GM18511 (cell line): ENCODE data around the gene OBP2A.

Experiments
- ATAC-seq: cut with Tn5 transposase; IDR thresholded peaks from one replicate; pipeline ENCODE4 v1.9.1; 2021; ENCODE audit warnings: mild to moderate bottlenecking, moderate library complexity; ENCODE audit not compliant: unreplicated experiment

Gene OBP2A

GRCh38 chr9:135592331-135592590 is 46.3 kb downstream of the OBP2A start:
- ATAC-seq = no peak

GRCh38 chr9:135592625-135593024 is 46.7 kb downstream of the OBP2A start:
- no peak for ATAC-seq

GRCh38 chr9:135596211-135596610 is 50.3 kb downstream of the OBP2A start:
- no peak for ATAC-seq
